Measurements from ENCODE around the gene ELL. TPM values are rescaled to one million over a fixed set of nuclear protein-coding genes. Genes with fewer than 3 reads are reported as not detected.

The ELL gene
- total RNA-seq, 1 donor from 2014 or later, result 11.0 TPM

DNA sequence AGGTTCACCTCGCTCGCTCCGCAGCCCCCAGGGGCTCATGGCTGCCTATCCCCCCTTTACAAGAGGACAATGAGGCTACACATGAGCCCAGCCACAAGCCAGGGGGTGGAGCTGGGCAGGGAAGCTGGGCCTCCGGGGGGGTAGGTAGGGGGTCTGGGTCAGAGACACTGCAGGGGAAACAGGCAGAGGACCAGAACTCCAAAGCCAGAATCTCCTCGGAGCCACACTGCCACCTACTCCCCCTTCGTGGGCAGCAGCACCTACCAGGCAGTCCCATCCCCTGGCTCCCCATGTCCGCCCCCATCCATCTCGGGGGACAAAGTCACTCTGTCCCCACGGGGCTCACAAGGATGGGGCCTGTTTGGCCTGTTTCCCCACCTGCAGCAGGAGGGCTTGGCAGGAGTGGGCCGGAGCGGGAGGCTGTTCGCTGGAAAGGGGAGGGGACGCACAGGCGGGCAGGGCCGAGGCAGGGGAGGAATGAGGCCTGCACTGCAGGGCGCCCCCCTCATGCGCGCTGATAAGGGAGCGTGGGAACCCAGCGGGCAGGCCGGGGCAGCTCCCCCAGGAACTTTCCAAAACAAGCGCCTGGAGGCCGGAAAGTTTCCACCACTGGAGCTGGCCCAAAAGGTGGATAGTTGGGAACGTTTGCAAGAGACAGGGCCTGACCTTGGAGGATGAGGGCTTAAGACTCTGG is 83.4 kb downstream of the ELL start:
- peaks cover 7% of the 10 kb centered on the region for H3K36me3 Mint-ChIP-seq (ENCODE audit: low read depth, unreplicated experiment)
- H3K9me3 Mint-ChIP-seq (ENCODE audit: unreplicated experiment), result no peaks in the 10 kb centered on the region
- H3K4me1 Mint-ChIP-seq (ENCODE audit: unreplicated experiment), result peaks cover 15% of the 10 kb centered on the region
- H3K4me3 Mint-ChIP-seq (ENCODE audit: unreplicated experiment), result no peak overlapping the region
- no peak for DNase-seq (ENCODE audit: low spot score)
- H3K27ac Mint-ChIP-seq (ENCODE audit: unreplicated experiment), result no peak overlapping the region
- TF ChIP-seq, protein P1, sequence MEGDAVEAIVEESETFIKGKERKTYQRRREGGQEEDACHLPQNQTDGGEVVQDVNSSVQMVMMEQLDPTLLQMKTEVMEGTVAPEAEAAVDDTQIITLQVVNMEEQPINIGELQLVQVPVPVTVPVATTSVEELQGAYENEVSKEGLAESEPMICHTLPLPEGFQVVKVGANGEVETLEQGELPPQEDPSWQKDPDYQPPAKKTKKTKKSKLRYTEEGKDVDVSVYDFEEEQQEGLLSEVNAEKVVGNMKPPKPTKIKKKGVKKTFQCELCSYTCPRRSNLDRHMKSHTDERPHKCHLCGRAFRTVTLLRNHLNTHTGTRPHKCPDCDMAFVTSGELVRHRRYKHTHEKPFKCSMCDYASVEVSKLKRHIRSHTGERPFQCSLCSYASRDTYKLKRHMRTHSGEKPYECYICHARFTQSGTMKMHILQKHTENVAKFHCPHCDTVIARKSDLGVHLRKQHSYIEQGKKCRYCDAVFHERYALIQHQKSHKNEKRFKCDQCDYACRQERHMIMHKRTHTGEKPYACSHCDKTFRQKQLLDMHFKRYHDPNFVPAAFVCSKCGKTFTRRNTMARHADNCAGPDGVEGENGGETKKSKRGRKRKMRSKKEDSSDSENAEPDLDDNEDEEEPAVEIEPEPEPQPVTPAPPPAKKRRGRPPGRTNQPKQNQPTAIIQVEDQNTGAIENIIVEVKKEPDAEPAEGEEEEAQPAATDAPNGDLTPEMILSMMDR (IDR thresholded peaks at IDR 0.05; ENCODE audit: unreplicated experiment), result no peak
- H3K27me3 Mint-ChIP-seq (ENCODE audit: unreplicated experiment), result peaks cover 25% of the 10 kb centered on the region

DNA sequence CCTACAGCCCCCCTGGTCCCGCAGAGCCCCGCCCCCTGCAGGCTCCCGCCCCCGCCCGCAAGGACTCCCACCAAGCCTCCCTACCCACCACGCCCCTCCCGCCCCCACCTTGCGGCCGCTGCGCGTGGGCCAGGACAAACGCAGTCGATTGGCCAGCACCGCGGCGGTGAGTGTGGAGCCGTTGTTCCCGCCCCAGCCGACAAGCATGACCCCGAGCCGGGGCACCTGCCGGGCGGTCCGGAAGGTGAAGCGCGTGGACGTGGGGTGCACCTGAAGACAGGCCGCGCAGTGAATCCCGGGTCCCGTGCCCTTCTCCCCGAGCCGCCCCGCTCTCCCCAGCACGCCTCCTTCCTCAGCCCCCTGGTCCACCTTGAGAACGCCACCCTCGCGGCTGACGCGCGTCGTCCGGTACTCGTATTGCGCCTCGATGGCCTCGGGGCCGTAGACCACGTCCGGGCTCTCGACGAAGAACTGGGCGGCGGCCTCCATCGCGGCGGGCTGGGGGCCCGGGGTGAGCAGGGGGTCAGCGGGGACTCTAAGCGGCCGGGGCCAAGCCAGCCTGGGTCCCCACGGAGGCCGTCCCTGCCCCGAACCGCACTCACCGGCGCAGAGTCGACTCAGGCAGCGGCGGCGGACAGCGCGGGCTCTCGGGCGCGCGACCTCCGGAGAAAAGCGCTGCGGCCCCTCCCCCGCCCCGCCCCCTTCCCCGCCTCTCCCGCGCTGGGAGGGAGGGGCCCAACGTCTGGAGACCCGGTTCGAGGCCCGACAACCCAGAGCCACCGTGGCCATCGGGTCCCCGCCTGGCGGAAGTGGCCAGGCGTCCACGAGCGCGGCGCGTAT is 84.2 kb downstream of the ELL start, which contains the start of gene ISYNA1:
TSS of gene ISYNA1 (minus strand) at position 643 of the 840 bp plus-strand sequence. CDS start at position 489, 154 bp downstream.
- H3K4me3 Mint-ChIP-seq (ENCODE audit: unreplicated experiment), result peak within 1 kb of the TSS; percentile 56
- H3K27me3 Mint-ChIP-seq (ENCODE audit: unreplicated experiment), result peaks cover 24% of the 10 kb centered on the region
- TF ChIP-seq, protein P1 (IDR thresholded peaks at IDR 0.05; ENCODE audit: unreplicated experiment), result no peak
- H3K4me1 Mint-ChIP-seq (ENCODE audit: unreplicated experiment), result peaks cover 15% of the 10 kb centered on the region
- H3K9me3 Mint-ChIP-seq (ENCODE audit: unreplicated experiment), result no peaks in the 10 kb centered on the region
- DNase-seq (ENCODE audit: low spot score), result peak; percentile 65
- peaks cover 4% of the 10 kb centered on the region for H3K36me3 Mint-ChIP-seq (ENCODE audit: low read depth, unreplicated experiment)
- H3K27ac Mint-ChIP-seq (ENCODE audit: unreplicated experiment), result peak within 1 kb of the TSS; percentile 45

DNA sequence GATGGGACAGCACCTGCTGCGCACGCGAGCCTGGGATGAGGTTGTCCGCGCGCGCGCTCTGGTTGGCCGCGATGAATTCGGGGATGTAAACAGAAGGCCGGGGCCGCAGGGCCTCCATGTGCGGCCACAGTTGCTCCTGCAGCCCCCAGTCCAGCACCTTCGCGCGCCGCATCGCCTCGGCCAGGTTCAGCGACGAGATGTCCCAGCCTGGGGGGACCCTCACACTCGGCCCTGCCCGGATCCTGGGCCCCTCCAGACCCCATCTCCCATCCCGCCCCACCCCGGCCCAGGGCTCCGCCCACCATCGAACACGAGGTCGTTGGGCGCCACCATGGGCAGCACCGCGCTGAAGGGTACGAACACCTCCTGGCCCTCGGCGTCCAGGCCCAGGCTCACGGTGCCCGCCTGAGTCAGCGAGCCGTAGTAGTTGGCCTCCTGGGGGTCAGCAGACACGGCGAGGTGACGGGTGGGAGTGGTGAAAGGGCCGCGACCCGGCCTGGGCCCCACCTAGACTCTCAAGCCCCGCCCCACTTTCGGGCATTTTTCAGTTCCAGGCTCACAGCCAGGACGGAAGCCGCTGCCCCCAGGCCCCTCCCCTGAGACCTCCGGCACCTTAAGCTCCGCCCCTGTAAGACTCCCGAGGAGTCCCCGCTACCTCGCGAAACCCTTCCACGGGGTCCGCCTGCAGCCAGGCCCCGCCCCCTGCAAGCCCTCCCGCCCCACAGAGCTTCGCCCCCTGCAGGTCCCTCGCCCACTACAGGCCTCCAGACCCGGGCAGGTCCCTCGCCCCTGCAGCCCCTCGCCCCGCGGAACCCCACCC is 85.0 kb downstream of the ELL start:
- peak; percentile 65 for DNase-seq (ENCODE audit: low spot score)
- Mint-ChIP-seq H3K36me3 (ENCODE audit: low read depth, unreplicated experiment) (no peaks in the 10 kb centered on the region), H3K4me1 (ENCODE audit: unreplicated experiment) (peaks cover 13% of the 10 kb centered on the region), H3K27ac (ENCODE audit: unreplicated experiment) (no peak overlapping the region), H3K9me3 (ENCODE audit: unreplicated experiment) (no peaks in the 10 kb centered on the region), H3K4me3 (ENCODE audit: unreplicated experiment) (peak overlapping the region; percentile 80), H3K27me3 (ENCODE audit: unreplicated experiment) (peaks cover 19% of the 10 kb centered on the region)
- TF ChIP-seq, protein P1 (IDR thresholded peaks at IDR 0.05; ENCODE audit: unreplicated experiment), result no peak

DNA sequence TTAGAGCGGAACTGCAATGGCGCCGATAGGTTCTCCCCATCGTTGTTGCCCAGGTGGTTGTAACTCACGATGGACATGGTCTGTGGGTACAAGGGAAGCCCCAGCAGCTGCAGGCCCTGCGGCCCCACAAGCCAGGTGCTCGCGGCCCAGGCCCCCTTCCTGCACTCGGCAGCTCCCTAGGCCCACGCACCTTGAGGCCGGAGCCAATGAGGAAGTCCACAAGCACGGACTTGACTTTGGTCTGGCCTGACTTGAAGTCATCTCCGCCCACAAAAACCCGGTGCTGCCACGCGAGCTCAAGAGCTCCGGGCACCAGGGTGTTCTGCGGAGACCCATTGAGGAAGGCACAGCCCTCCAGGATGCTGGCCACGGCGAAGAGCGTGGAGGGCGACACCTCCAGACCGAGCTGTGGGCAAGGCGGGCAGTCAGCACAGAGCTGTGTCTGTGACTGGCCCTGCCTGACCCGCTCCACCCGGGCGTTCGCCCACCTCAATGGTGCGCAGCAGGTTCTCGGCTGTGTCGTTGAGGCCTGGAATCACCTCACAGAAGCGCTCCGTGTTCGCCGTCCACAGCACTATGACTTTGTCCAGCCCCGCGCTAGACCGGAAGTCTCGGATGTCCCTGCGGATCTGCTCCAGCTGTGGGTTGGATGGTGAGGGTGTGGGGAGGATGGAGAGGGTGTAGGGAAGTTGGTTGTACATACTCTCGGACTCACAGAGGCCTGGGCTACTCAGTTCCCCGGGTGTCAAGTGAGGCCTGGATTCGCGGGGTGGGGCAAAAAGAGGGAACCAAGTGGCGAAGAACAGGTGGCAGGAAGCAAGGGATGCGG is 85.8 kb downstream of the ELL start:
- no peak overlapping the region for H3K27ac Mint-ChIP-seq (ENCODE audit: unreplicated experiment)
- TF ChIP-seq, protein P1 (IDR thresholded peaks at IDR 0.05; ENCODE audit: unreplicated experiment), result no peak
- H3K36me3 Mint-ChIP-seq (ENCODE audit: low read depth, unreplicated experiment), result no peaks in the 10 kb centered on the region
- peak overlapping the region; percentile 80 for H3K4me3 Mint-ChIP-seq (ENCODE audit: unreplicated experiment)
- H3K27me3 Mint-ChIP-seq (ENCODE audit: unreplicated experiment), result peaks cover 19% of the 10 kb centered on the region
- H3K9me3 Mint-ChIP-seq (ENCODE audit: unreplicated experiment), result no peaks in the 10 kb centered on the region
- H3K4me1 Mint-ChIP-seq (ENCODE audit: unreplicated experiment), result peaks cover 13% of the 10 kb centered on the region
- DNase-seq (ENCODE audit: low spot score), result no peak
